Naive thymus-derived CD4-positive, alpha-beta T cell (primary cell): Measurements from ENCODE around the gene DIPK1A. TPM values are rescaled to one million over a fixed set of nuclear protein-coding genes. Genes with fewer than 3 reads are reported as not detected.

ENCODE experiments used
- ATAC-seq: fragments of 150-1000 bp; cut with Tn5 transposase; 2 replicates; pipeline ENCODE4 v1.10.0; 2021; ENCODE audit warnings: mild to moderate bottlenecking, moderate library complexity
- CTCF ChIA-PET: fragments of 350-600 bp; sonication (Branson Sonifier 250); formaldehyde crosslinking; loops from one replicate; lab custom pipeline; 2021; ENCODE audit warnings: antibody characterized with exemption; lab: Charles Lee
- POLR2A ChIA-PET: fragments of 350-600 bp; sonication (Branson Sonifier 250); formaldehyde crosslinking; loops from one replicate; lab custom pipeline; 2021; ENCODE audit warnings: antibody characterized with exemption, inconsistent platforms; lab: Charles Lee
- DNase-seq, 9 donors: peaks; one replicate each; pipeline versions ENCODE4 v3.0.0 to v3.0.0-alpha.2; 2020 to 2022; ENCODE audit warnings: mixed read lengths in 1 of 9
- H3K27ac ChIP-seq: one replicate; pipeline ENCODE4 v1.7.0; 2013; ENCODE audit warnings: mild to moderate bottlenecking, low read depth, low read length, moderate library complexity
- H3K27me3 ChIP-seq, 2 donors: one replicate each; pipeline ENCODE4 v1.7.0; 2013; ENCODE audit warnings: low read length in 2 of 2, mild to moderate bottlenecking in 2 of 2, moderate library complexity in 2 of 2; ENCODE audit not compliant: control insufficient read depth in 2 of 2, insufficient read depth in 2 of 2
- H3K36me3 ChIP-seq, 3 experiments: 1 replicate in 2 of 3; 2 replicates in 1 of 3; pipeline ENCODE4 v1.7.0; 2013; ENCODE audit warnings: low read length in 3 of 3, mild to moderate bottlenecking in 3 of 3, moderate library complexity in 1 of 3; ENCODE audit not compliant: insufficient read depth in 3 of 3, control insufficient read depth in 2 of 3
- H3K4me1 ChIP-seq, 2 donors: one replicate each; pipeline ENCODE4 v1.7.0; 2013; ENCODE audit warnings: low read length in 2 of 2, mild to moderate bottlenecking in 2 of 2, moderate library complexity in 1 of 2; ENCODE audit not compliant: control insufficient read depth in 2 of 2, insufficient read depth in 2 of 2
- H3K4me3 ChIP-seq: 2 replicates; pipeline ENCODE4 v1.7.0; 2013; ENCODE audit warnings: mild to moderate bottlenecking, low read length
- H3K9me3 ChIP-seq, 3 experiments: 1 replicate in 2 of 3; 2 replicates in 1 of 3; pipeline ENCODE4 v1.7.0; 2013; ENCODE audit warnings: low read length in 3 of 3; ENCODE audit not compliant: control insufficient read depth in 2 of 3
- H3K27ac Mint-ChIP-seq, 9 donors: one replicate each; pipeline ENCODE4 v1.8.0; 2020 to 2022; ENCODE audit warnings: mixed read lengths in 9 of 9, mild to moderate bottlenecking in 8 of 9, moderate library complexity in 5 of 9, inconsistent platforms in 2 of 9
- H3K27me3 Mint-ChIP-seq, 5 donors: one replicate each; pipeline ENCODE4 v1.8.0; 2021 to 2022; ENCODE audit warnings: mixed read lengths in 5 of 5, mild to moderate bottlenecking in 1 of 5
- H3K36me3 Mint-ChIP-seq, 5 donors: one replicate each; pipeline ENCODE4 v1.8.0; 2020 to 2022; ENCODE audit warnings: mixed read lengths in 5 of 5, mild to moderate bottlenecking in 3 of 5, inconsistent platforms in 1 of 5
- H3K4me1 Mint-ChIP-seq, 7 donors: one replicate each; pipeline ENCODE4 v1.8.0; 2020 to 2022; ENCODE audit warnings: mixed read lengths in 7 of 7, mild to moderate bottlenecking in 3 of 7, inconsistent platforms in 1 of 7
- H3K4me3 Mint-ChIP-seq, 10 donors: one replicate each; pipeline ENCODE4 v1.8.0; 2020 to 2022; ENCODE audit warnings: mild to moderate bottlenecking in 10 of 10, mixed read lengths in 10 of 10, moderate library complexity in 6 of 10, inconsistent platforms in 2 of 10
- H3K9me3 Mint-ChIP-seq, 11 donors: one replicate each; pipeline ENCODE4 v1.8.0; 2020 to 2022; ENCODE audit warnings: mixed read lengths in 11 of 11, mild to moderate bottlenecking in 4 of 11, inconsistent platforms in 1 of 11, moderate library complexity in 1 of 11
- intact Hi-C, 2 donors: fragments of 100-400 bp; cut with micrococcal nuclease; formaldehyde crosslinking; loops; one replicate each; pipeline ENCODE4 v1.15.1; 2023
- polyA plus RNA-seq, 2 donors: library from polyadenylated mRNA; unstranded; fragments of 300-500 nt; fragmentation: Illumina TruSeq; gene quantifications; one replicate each; pipeline ENCODE4 v1.2.3, GENCODE V29; 2021
- total RNA-seq, 6 experiments: library from RNA in 5 of 6; stranded (reverse) in 5 of 6; gene quantifications; 1 replicate in 5 of 6; 2 replicates in 1 of 6; pipeline ENCODE4 v1.2.3 and lab custom pipeline; 2021 to 2026

DIPK1A gene
- total and polyA plus RNA-seq, 7 experiments from 2014 or later, result 9.9 to 21.9 (median 15.2) TPM

GRCh38 chr1:92926873-92927272 is 34.4 kb downstream of the DIPK1A start:
- intact Hi-C loops, result no loop called here
- peak overlapping the region in 1 of 9 donors; percentile 22 for H3K27ac Mint-ChIP-seq
- ATAC-seq (no peak), DNase-seq (no peak)
- H3K4me1 Mint-ChIP-seq, result peaks cover 21 to 67% (median 59%) of the 10 kb centered on the region in 7 donors
- H3K4me3 Mint-ChIP-seq, result no peak overlapping the region
- ChIA-PET POLR2A (interaction anchor here (0.6 to 0.9 kb wide), 3 partner anchors 24 to 92 kb away, joined by 3 read pairs; no protein-coding TSS in a partner anchor), CTCF (interaction anchor here (1.1 to 2.5 kb wide), 3 partner anchors 8 to 34 kb away, joined by 3 to 6 read pairs (median 4); partner anchors contain the start of gene DIPK1A)
- no peak overlapping the region for H3K4me3 ChIP-seq
- H3K36me3 Mint-ChIP-seq, result peaks cover 5 to 40% (median 18%) of the 10 kb centered on the region in 5 donors
- H3K27me3 Mint-ChIP-seq, result no peaks in the 10 kb centered on the region
- H3K9me3 Mint-ChIP-seq, result no peaks in the 10 kb centered on the region
- H3K9me3 ChIP-seq, result no peaks in the 10 kb centered on the region
- no peak overlapping the region for H3K27ac ChIP-seq
- no peaks in the 10 kb centered on the region for H3K36me3 ChIP-seq
- H3K27me3 ChIP-seq, result no peaks in the 10 kb centered on the region
- H3K4me1 ChIP-seq, result peaks cover 0 to 11% of the 10 kb centered on the region in 2 donors

GRCh38 chr1:92924501-92924900 is 36.8 kb downstream of the DIPK1A start:
- Mint-ChIP-seq H3K27ac (peak overlapping the region in 1 of 9 donors; percentile 22), H3K27me3 (no peaks in the 10 kb centered on the region), H3K4me1 (peaks cover 11 to 65% (median 52%) of the 10 kb centered on the region in 7 donors), H3K9me3 (peaks cover 0 to 19% (median 3%) of the 10 kb centered on the region in 11 donors), H3K4me3 (no peak overlapping the region), H3K36me3 (peaks cover 20 to 41% (median 34%) of the 10 kb centered on the region in 5 donors)
- DNase-seq (no peak), ATAC-seq (no peak)
- H3K4me3 ChIP-seq, result no peak overlapping the region
- no peaks in the 10 kb centered on the region for H3K27me3 ChIP-seq
- peaks cover 0 to 3% of the 10 kb centered on the region in 2 donors for H3K4me1 ChIP-seq
- ChIA-PET CTCF (interaction anchor here (0.7 kb wide), 1 partner anchor 23 kb away, joined by 3 read pairs; no protein-coding TSS in a partner anchor), POLR2A (no interaction called here)
- no peaks in the 10 kb centered on the region for H3K36me3 ChIP-seq
- no peak overlapping the region for H3K27ac ChIP-seq
- no peaks in the 10 kb centered on the region for H3K9me3 ChIP-seq
- intact Hi-C loops, result no loop called here

GRCh38 chr1:92923664-92924063 is 37.6 kb downstream of the DIPK1A start:
- no peaks in the 10 kb centered on the region for H3K9me3 ChIP-seq
- intact Hi-C loops, result no loop called here
- ATAC-seq (no peak), DNase-seq (no peak)
- Mint-ChIP-seq H3K27ac (no peak overlapping the region), H3K4me1 (peaks cover 5 to 66% (median 50%) of the 10 kb centered on the region in 7 donors), H3K9me3 (peaks cover 0 to 19% (median 3%) of the 10 kb centered on the region in 11 donors), H3K36me3 (peaks cover 15 to 43% (median 36%) of the 10 kb centered on the region in 5 donors), H3K4me3 (no peak overlapping the region), H3K27me3 (no peaks in the 10 kb centered on the region)
- H3K27me3 ChIP-seq, result no peaks in the 10 kb centered on the region
- ChIA-PET CTCF (no interaction called here), POLR2A (no interaction called here)
- H3K4me1 ChIP-seq, result no peaks in the 10 kb centered on the region
- no peak overlapping the region for H3K4me3 ChIP-seq
- H3K36me3 ChIP-seq, result no peaks in the 10 kb centered on the region
- no peak overlapping the region for H3K27ac ChIP-seq

- H3K27me3 ChIP-seq, result no peaks in the 10 kb centered on the region
- H3K9me3 ChIP-seq, result no peaks in the 10 kb centered on the region
- Mint-ChIP-seq H3K27me3 (no peaks in the 10 kb centered on the region), H3K9me3 (peaks cover 0 to 19% (median 3%) of the 10 kb centered on the region in 11 donors), H3K36me3 (peaks cover 15 to 49% (median 41%) of the 10 kb centered on the region in 5 donors), H3K4me3 (no peak overlapping the region), H3K4me1 (peaks cover 5 to 62% (median 48%) of the 10 kb centered on the region in 7 donors), H3K27ac (peak overlapping the region in 4 of 9 donors; percentile 12 to 35 (median 26))
- no peaks in the 10 kb centered on the region for H3K36me3 ChIP-seq
- ChIA-PET CTCF (interaction anchor here (0.6 kb wide), 1 partner anchor 282 kb away, joined by 4 read pairs; no protein-coding TSS in a partner anchor), POLR2A (interaction anchor here (0.8 kb wide), 1 partner anchor 72 kb away, joined by 6 read pairs; no protein-coding TSS in a partner anchor)
- intact Hi-C loops, result no loop called here
- DNase-seq, result no peak
- no peak overlapping the region for H3K4me3 ChIP-seq
- H3K4me1 ChIP-seq, result no peaks in the 10 kb centered on the region
- no peak overlapping the region for H3K27ac ChIP-seq
- ATAC-seq, result no peak
These were observed 38.8 kb downstream of the DIPK1A start for GRCh38 chr1:92922356-92923035.

- Mint-ChIP-seq H3K36me3 (peaks cover 15 to 56% (median 41%) of the 10 kb centered on the region in 5 donors), H3K27me3 (no peaks in the 10 kb centered on the region), H3K27ac (peak overlapping the region in 2 of 9 donors; percentile 1 to 22), H3K4me1 (peaks cover 5 to 68% (median 51%) of the 10 kb centered on the region in 7 donors), H3K9me3 (peaks cover 0 to 19% (median 3%) of the 10 kb centered on the region in 11 donors), H3K4me3 (no peak overlapping the region)
- Histone ChIP-seq H3K27ac (no peak overlapping the region), H3K36me3 (no peaks in the 10 kb centered on the region), H3K27me3 (no peaks in the 10 kb centered on the region), H3K4me3 (no peak overlapping the region), H3K4me1 (no peaks in the 10 kb centered on the region), H3K9me3 (no peaks in the 10 kb centered on the region)
- intact Hi-C loops, result loop anchor here in 1 of 2 donors (2.0 kb wide), 1 partner anchor 17 kb away; no protein-coding TSS in a partner anchor
- ATAC-seq, result no peak
- no peak for DNase-seq
- CTCF ChIA-PET, result no interaction called here
- POLR2A ChIA-PET, result interaction anchor here (0.8 kb wide), 1 partner anchor 74 kb away, joined by 6 read pairs; no protein-coding TSS in a partner anchor
These were observed 39.9 kb downstream of the DIPK1A start for GRCh38 chr1:92921031-92922023.

- Mint-ChIP-seq H3K27me3 (no peaks in the 10 kb centered on the region), H3K27ac (peak overlapping the region in 1 of 9 donors; percentile 21), H3K4me3 (no peak overlapping the region), H3K9me3 (peaks cover 0 to 19% (median 3%) of the 10 kb centered on the region in 11 donors), H3K4me1 (peaks cover 0 to 67% (median 53%) of the 10 kb centered on the region in 7 donors), H3K36me3 (peaks cover 15 to 58% (median 44%) of the 10 kb centered on the region in 5 donors)
- DNase-seq (no peak), ATAC-seq (no peak)
- Histone ChIP-seq H3K27me3 (no peaks in the 10 kb centered on the region), H3K9me3 (no peaks in the 10 kb centered on the region), H3K27ac (no peak overlapping the region), H3K36me3 (no peaks in the 10 kb centered on the region), H3K4me1 (no peaks in the 10 kb centered on the region), H3K4me3 (no peak overlapping the region)
- POLR2A ChIA-PET, result no interaction called here
- CTCF ChIA-PET, result interaction anchor here (0.7 kb wide), 1 partner anchor 26 kb away, joined by 3 read pairs; no protein-coding TSS in a partner anchor
- intact Hi-C loops, result loop anchor here in 1 of 2 donors (2.0 kb wide), 1 partner anchor 14 kb away; no protein-coding TSS in a partner anchor
These were observed 44.4 kb downstream of the DIPK1A start for GRCh38 chr1:92916899-92917298.
